ENCODE measurements around the gene ARID1A.
"Not testable (repeated sequence)": the region's sequence is repeated elsewhere in the genome, so short reads cannot be mapped to it uniquely, and the experiment has no call there.

Gene ARID1A

DNA sequence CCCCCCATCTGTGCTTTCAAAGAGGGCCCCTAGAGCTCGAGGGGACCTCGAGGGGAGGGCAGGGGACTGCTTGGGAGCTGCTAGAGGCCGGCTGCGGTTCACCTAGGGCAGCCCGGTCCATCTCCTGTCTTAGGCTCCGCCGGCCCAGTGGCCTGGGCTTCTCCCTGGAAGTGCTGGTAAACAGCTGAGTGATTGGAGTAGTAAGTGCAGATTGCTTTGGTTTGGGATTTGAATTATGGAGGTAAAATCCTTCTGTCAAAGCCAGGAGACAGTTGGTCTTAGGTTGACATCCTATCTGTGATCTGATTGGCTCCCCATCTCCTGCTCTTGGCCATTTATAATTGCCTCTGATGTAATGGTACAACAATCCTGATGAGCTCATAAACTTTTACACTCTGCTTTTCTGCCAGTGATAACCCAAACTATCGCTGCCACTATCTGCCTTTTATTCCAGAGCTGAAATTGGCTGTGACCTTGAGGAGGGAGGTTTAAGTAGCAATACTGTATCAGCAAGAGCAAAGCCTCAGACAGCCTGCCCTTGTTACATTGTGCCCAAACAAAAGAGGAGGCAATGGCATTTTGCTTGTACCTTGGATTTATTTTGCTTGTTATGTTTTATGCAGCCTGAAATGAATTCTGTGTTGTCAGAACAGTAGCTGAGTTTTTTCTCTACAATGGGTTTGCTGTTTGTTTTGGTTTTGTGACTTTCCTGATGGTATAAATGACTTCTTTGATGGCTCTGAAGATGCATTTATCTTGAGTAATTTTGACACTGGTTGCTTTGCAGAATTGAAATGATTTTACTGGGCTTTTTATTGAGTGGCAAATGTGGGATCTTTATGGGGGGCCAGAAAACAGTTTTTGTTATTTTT, 2.4 kb downstream of the ARID1A start:
- DNase-seq (ENCODE audit: low read depth), result no peak

DNA sequence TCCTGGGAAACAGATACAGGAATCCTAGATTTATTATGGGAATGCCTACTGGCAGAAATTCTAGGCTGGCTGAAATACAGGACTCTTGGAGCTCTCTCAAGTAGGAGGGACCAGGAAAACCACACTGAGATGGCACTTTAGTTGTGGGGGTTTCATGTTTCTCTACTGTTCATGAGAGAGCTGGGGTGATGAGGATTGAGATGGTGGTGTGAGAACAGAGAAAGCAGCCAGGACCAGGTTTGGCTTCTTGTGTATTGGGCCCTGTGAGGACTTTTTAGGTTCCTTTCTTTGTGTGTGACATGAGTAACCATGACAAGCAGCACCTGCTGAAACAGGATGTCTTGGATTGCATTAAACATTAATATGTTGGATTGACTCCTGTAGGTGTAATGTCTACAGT, 4.9 kb downstream of the ARID1A start:
- DNase-seq (ENCODE audit: low read depth), result no peak

DNA sequence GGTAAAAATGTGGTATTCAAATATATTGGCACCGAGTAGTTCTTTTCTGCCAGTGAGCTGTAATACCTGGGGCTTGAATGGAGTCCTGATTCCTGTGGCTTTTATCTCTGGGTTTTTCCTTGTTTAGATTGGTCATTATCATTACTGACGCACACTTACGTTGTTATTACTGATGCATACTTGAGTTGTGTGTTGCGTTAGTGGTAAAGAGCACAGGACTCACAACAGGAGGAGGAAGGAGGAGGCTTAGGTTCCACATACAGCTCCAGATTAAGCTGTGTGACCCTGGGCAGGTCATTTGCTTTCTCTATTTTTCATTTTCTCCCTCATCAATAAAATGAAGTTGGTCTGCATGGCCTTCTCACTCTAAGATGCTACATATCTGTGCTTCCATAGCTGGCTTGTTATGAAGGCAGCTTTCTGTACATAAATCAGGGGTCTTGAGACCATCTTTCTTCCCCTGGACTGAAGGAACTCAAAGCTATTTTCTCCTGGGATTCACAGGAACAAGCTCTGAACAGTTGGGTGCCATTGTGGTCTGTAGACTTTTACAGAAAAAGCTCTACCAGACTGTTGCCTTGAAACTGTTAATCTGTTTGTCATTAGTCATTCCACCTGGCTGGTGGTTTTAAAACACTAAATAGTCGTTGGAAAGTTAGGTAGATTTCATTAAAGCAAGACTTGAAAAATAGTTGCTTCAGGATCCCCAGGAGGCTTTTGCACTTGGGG, 5.6 kb downstream of the ARID1A start:
- no peak for DNase-seq (ENCODE audit: low read depth)

DNA sequence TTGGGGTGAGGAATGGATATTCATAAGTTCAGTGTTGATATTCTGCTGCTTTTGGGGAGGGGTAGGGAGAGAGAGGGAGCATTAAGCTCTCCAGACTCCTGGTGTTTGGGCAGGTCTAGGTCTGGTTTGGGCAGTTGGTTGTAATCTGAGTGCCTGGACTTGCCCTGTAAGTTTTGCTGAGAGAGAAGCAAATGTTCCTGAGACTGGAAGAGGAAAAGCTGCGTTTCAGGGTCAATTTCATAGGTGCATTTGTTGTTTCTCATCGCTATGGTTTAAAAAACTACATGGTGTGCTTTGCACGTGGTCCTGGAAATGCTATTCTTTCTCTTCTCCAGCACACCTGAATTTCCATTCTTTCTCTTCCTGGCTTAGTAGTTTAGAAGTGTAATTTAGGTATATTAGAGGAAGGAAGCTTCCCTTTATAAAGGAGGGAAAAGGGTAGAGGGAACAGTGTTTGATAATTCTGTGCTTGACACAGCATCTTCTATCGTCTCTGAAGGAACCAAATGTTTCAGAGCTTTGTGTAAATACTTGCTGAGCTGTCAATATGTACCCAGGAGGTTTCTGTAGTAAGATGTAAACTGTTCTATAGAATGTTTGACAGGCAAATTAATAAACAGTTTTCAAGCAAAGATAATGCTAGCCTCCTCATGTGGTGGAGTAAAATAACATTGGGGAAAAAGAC, 6.3 kb downstream of the ARID1A start:
- DNase-seq (ENCODE audit: low read depth), result no peak

DNA sequence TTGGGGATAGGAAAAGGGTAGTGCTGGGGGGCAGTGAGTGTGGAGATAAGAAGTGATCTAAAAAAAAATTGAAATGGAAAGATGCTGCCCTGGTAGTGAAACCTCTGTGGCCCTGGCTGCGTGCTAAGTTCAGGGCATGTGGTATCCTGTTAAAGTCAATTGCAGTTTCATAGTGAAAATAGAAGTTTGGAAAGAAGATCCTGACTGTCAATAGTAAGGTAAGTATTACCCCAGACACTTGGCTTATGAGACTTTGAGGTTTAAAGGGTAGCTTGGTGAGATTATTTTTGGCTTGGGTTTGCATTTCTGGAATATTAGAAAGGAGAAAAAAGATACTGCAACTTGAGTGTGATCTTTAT, 6.8 kb downstream of the ARID1A start:
- DNase-seq (ENCODE audit: low read depth), result no peak

DNA sequence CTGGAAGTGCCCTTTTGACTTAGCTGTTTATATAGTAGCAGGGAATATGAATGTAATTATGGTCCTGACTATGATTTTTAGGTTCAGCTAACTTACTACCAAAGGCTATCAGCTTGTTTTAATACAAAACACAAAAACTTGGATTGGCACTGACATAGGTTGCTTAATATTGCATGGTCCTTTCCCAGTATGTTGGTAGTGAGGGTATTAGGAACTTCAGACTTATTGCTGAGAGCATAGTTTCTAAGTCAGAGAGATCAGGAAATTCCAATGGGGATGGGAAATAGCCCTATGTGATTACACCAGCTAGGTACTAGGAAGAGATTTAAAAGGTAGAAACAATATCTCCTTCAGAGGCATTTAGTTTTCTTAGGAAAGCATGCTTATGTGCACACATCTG, 7.7 kb downstream of the ARID1A start:
- DNase-seq (ENCODE audit: low read depth), result no peak

DNA sequence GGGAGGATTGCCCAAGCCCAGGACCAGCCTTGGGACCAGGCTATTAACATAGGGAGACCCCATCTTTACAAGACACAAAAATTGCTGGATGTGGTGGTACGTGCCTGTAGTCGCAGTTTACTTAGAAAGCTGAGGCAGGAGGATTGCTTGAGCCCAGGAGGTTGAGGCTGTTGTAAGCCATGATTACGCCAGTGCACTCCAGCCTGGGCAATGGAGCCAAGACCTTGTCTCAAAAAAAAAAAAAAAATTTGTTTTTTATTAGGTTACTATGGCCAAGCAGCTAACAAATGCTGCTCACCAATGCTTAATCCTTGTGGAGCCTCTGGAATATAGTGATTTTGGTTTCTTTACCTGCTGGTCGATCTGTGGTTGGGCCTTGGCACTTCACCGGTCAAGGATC, 8.8 kb downstream of the ARID1A start:
- DNase-seq (ENCODE audit: low read depth), result no peak

DNA sequence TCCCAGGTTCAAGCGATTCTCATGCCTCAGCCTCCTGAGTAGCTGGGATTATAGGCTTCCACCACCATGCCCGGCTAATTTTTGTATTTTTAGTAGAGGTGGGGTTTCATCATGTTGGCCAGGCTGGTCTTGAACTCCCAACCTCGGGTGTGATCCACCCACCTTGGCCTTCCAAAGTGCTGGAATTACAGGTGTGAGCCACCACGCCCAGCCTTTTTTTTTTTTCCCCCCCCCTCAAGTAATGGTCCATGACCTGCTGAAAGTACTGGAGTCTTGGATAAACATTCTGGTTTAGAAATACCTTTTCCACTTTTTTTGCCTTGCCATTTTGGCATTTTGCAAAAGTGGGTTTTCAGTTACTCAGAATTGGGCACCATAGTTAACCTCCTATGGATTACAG, 9.4 kb downstream of the ARID1A start:
- not testable (repeated sequence) for DNase-seq (ENCODE audit: low read depth)

DNA sequence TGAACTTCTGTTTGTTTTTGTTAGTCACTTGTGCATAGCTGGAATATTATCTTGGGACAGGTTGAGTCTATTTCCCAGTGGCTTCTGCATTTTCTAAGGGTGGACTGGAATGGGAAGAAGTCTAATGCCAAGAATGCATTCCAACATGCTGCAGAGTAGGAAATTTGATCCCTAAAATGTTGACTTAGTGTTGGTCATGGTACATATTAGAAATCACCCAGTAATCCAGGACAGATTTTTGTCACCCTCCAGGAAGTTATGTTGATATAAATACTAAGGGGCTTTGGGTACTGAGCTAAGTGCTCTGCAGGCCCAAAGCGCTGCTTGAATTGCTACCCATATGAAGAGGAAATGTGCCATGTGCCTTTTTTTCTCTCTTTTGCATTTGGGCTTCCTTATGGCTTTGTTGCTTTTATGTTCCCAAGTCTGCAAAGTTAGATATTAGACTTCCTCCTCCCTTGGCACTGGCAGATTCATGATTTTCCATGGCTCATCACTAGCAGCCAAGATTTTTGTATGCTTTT, 10.0 kb downstream of the ARID1A start:
- DNase-seq (ENCODE audit: low read depth), result no peak

DNA sequence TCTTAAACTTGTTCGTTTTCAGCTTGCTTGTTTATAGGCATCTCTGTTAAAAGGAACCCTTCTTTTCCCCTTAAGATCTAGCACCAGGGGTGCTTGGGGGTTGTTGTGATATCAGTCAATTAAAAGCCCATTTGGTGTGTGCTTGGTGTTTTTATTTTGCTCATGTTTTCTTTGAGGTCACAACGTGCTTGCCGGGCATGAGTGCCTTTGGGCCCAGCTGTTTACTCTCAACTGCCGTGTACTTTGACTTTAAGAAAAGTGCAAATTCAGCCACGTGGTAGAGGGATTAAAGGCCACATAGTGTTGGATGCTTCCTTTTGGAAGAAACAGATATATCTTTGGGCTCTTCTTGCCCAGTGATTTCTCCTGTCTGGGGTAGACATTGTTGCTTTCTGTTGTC, 10.5 kb downstream of the ARID1A start:
- DNase-seq (ENCODE audit: low read depth), result no peak

DNA sequence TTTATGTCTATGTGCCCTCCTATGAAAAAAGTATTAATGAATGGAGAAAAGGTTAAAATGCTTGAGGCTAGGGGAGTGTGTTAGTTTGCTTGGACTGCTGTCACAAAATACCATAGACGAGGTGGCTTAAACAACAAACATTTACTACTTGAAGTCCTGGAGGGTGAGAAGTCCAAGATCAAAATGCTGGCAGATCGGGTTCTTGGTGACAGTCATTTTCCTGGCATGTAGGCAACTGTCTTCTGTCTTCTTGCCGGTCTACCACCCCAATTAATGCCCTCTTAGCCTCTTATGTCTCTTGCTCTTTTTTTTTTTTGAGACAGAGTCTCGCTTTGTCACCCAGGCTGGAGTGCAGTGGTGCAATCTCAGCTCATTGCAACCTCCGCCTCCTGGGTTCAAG, 15.0 kb downstream of the ARID1A start:
- DNase-seq (ENCODE audit: low read depth), result no peak

DNA sequence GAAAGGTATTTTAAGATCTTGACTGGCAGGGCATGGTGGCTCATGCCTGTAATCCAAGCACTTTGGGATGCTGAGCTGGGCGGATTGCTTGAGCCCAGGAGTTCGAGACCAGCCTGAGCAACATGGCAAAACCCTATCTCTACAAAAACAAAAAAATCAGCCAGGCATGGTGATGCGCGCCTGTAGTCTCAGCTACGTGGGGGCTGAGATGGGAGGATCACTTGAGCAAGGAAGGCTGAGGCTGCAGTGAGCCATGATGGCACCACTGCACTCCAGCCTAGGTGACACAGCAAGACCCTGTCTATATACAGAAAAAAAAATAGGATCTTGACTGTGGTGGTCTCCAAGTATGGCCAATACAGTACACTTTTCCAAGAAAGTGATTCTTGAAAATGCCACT, 16.0 kb downstream of the ARID1A start:
- no peak for DNase-seq (ENCODE audit: low read depth)

DNA sequence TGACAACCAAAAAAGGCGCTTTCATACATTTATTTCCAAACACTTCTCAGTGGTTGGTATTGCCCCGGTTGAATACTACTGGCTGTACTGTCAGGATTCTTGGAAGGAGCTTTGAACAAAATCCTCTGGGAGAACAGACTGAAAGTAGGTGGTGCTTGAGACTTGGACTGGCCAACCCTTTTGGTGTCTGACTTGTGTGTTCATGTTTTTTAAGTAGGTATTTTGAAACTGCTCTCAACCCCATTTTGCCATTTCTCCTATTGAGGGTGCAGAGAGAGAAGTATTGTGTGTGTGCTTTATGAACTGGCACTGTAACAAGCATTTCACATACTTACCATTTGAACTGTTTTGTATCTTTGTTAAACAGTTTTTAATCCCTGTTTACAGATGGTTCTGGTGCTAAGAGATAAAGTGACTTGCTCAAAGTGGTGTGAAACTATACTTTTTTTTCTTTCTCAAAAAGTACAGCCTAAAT, 21.2 kb downstream of the ARID1A start:
- no peak for DNase-seq (ENCODE audit: low read depth)

DNA sequence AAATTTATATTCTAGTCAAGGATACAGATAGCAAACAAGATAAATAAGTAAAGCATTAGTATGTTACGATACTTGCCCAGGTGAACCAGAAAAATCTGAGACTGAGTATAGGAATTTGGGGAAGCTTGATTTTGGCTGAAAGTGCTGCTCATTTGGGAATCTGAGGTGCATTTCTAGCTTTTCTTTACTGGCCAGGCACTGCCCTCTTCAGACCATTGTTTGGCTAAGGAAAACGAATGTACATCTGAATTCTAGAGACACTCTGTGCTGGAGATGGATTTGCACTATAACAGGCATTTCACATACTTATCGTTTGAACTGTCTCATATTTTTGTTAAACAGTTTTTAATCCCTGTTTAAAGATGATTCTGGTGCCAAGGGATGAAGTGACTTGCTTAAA, 23.4 kb downstream of the ARID1A start:
- no peak for DNase-seq (ENCODE audit: low read depth)

DNA sequence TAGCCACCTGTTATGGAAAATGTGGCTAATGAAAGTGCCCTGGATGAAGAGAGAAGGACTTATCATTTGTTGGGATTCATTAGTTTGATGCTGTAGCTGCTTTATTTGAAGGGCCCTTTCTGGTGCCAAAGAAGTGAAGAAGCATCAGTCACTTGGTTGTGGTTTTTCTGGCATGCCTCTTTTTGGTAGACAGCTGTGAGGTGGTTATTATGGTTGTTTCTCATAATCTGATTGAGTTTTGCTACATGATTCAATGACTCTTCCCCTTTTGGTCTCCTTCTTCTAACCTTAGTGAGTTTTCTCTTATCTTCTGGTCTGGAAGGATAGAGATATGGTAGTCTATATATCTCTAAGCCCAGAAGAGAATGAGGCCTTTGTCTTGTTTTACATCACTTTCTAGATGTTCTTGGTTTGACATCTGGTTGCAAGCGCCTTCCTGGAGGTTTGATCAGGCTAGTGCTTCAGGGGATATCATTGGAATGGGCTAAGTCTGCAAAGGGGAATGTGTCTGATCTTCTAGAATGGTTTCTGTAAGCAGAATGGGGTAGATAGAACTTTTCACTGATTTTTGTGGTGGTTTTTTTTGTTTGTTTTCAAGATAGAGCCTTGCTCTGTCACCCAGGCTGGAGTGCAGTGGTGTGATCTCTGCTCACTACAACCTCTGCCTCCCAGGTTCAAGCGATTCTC, 26.0 kb downstream of the ARID1A start:
- DNase-seq (ENCODE audit: low read depth), result no peak

DNA sequence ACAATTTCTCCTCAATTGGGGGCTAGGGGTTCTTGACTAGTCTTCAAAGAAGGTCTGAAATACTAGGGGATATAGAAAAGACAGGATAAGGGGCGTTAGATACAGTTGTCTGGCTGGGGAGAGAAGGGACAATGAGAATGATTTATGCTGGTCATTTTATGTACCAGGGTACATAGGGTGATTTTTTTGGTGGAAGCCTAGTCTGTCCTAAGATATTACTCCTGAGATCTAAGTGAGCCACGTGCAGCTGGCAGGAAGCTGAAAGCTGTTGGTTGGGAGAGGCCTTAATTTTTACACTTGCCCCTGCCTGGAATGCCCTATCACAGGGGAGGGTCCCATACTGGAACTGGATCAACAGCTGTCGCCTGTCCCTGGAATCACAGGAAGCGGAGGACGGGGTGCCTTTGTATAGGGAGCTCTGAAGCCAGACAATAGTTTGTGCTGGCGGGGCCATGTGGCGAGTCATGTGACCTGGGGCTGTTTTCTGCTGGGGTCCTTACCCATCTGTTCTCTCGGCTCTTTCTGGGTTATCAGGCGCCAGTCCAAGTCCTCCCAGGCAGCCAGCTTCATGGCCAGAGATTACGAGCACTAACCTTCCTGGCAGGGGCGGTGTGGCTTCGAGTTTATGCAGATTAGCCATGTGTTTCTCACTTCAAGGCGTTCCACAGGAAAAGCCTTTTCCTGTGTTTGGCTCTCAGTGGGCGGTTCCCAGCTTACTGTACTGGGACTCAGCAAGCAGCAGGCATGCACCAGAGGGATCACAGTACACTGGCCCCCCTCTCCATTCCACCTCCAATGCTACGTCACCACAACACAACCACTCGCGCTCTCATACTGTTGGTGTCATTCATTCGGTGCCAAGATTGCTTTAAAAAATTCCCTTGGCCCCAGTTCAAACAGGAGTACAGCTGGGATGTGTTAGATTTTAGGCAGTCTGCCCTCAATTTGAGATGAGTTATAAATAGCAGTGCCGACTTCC, 27.5 kb downstream of the ARID1A start:
- DNase-seq (ENCODE audit: low read depth), result peak; percentile 27

DNA sequence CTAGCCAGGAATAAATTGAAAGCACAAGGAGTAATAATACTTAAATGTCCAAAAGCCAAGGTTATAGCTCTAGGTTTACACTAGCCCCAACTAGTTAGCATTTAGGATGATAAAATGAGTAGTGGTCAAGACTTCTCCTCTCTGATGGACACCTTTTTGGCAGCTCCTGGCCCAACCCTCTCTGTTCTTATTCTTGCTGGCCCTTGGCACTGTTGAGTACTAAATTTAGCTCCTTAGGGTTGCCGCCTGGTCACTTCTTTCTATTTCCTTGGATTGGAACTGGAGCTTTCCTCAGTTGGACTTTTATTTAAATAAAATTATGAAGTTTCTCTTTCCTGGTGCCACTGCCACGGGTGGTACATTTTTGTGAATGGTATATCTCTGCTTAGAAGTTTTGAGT, 28.3 kb downstream of the ARID1A start:
- DNase-seq (ENCODE audit: low read depth), result no peak

DNA sequence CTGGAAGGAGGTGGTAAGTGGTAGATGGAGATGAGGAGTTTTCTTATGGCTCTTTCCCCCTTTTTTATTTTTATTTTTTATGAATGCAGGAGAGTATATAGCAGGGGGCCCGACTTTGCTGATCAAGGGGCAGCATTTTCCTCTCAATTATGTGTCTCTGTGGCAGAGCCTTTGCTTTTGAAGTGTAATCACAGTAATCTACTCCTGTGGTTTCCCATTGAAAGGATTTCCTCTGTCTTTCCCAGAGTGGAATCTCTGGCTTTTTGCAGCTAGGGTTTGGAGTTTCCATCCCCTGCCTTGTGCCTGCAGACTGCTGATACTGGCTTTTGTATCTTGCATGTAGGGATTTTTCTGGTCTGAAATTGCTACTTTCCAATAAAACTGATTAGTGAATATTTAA, 29.1 kb downstream of the ARID1A start:
- no peak for DNase-seq (ENCODE audit: low read depth)

DNA sequence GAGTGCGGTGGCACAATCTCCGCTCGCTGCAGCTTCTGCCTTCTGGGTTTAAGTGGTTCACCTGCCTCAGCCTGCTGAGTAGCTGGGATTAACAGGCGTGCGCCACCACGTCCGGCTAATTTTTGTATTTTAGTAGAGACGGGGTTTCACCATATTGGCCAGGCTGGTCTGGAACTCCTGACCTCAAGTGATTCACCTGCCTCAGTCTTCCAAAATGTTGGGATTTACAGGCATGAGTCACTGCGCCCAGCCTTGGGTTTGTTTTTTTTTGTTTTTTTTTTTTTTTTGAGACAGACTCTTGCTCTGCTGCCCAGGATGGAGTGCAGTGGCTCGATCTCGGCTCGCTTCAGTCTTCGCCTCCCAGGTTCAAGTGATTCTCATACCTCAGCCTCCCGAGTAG, 30.1 kb downstream of the ARID1A start:
- DNase-seq (ENCODE audit: low read depth), result not testable (repeated sequence)

DNA sequence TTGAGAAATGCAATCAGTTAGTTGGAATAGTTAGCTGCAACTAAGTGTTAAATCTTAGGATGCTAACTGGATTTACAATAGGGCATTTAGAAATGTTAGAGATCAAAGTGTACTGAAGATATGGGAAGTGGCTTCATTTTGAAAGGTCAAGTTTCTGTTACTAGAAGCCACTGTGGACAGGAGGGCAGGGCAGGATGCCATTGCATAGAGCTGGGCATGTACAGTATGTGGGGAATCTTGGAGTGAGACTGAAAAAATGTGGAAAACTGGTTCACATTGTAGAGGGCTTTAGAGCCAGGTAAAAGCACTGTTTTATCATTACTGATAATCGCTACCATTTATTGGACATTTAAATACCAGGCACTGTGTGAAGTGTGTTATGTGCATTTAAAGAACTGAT, 31.0 kb downstream of the ARID1A start:
- DNase-seq (ENCODE audit: low read depth), result no peak

DNA sequence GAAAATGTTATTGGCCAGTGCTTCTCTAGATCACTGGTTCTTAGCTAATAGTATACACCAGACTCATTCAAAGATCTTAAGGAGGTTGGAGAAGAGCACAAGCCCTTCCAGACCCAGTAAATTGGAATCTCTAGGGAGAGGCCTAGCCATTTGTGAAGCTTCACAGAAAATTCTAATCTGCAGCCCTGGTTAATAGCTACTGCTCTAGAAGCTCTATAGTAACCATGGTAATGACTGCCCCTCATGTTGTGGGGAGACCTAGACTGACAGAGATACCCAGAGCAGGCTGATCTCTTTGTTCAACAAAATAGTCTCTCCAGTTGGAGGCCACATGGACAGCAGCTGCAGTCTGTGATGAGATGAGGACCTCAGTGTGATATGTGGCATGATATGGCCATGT, 31.7 kb downstream of the ARID1A start:
- no peak for DNase-seq (ENCODE audit: low read depth)
